Fibroblast of lung (primary cell): ENCODE results near the gene CHCHD6.

Experiments used
- EZH2 ChIP-seq: IDR thresholded peaks from 2 replicates; pipeline ENCODE4 v1.5.1; 2012; ENCODE audit warnings: low read length, control low read depth, mild to moderate bottlenecking; ENCODE audit errors: missing control alignments
- TF ChIP-seq, protein P1 (sequence below), 2 donors: IDR thresholded peaks in 1 of 2; conservative IDR thresholded peaks in 1 of 2; 1 replicate in 1 of 2; 2 replicates in 1 of 2; pipeline ENCODE4 v1.5.1; 2011 to 2012; ENCODE audit warnings: low read length in 2 of 2, control low read depth in 1 of 2, inconsistent platforms in 1 of 2, low read depth in 1 of 2, mild to moderate bottlenecking in 1 of 2

DNA sequence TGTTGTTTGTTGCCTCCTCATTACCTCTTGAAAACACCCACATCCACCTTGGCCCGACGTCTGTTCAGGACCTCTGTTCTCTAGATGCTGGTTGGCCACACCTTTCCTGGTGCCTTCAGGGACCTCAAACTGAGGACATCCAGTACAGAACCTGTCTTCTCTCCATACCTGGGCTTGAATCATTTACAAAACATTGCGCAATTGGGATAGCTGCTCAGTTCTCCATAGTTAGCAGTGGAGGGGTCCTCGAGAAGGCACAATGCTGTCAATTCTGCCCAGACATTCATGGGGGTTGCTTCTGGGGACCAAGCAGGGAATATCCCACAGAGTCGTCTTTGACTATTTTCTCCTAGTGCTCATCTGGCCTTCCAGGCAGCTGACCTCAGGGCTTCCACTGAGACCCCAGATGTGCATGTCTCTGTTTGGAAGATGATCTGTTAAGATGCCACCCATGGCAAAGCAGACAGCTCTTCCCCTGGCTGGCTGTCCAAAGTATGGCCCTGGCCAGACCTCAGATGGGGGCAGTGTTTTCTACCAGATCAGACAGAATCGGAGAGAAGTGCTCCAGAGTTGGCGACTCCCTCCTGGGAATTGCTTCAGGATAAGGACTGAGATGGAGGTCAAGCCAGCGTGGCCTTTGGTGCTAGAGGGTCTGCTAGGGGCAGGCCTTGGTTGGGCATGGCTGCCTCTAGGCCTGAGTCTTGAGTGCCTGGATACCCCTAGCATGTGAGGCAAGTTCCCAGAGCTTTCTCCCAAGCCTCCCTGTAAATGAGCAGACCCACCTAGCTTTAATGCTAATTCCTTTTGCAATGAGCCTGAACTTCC is 46.1 kb downstream of the CHCHD6 start:
- TF ChIP-seq, protein P1, sequence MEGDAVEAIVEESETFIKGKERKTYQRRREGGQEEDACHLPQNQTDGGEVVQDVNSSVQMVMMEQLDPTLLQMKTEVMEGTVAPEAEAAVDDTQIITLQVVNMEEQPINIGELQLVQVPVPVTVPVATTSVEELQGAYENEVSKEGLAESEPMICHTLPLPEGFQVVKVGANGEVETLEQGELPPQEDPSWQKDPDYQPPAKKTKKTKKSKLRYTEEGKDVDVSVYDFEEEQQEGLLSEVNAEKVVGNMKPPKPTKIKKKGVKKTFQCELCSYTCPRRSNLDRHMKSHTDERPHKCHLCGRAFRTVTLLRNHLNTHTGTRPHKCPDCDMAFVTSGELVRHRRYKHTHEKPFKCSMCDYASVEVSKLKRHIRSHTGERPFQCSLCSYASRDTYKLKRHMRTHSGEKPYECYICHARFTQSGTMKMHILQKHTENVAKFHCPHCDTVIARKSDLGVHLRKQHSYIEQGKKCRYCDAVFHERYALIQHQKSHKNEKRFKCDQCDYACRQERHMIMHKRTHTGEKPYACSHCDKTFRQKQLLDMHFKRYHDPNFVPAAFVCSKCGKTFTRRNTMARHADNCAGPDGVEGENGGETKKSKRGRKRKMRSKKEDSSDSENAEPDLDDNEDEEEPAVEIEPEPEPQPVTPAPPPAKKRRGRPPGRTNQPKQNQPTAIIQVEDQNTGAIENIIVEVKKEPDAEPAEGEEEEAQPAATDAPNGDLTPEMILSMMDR (conservative IDR thresholded peaks at IDR 0.05 in 1 of 2, IDR thresholded peaks at IDR 0.05 in 1 of 2; ENCODE audit: low read depth in 1 of 2, low read length in 2 of 2), result no peak
- no peak for TF ChIP-seq EZH2
